Right lung (tissue), 5 donors: ENCODE results near the gene ENPP6. TPM values are rescaled to one million over a fixed set of nuclear protein-coding genes. Genes with fewer than 3 reads are reported as not detected.
"Not testable (repeated sequence)": the region's sequence is repeated elsewhere in the genome, so short reads cannot be mapped to it uniquely, and the experiment has no call there.

Experiments used
- DNase-seq, 2 donors: peaks; one replicate each; pipeline ENCODE4 v3.0.0-alpha.2; 2013
- polyA plus RNA-seq, 5 donors: library from polyadenylated mRNA; unstranded; fragments of 120-200 nt; gene quantifications; one replicate each; pipeline versions ENCODE4 v1.2.1 to v1.2.3, GENCODE V29; 2013; ENCODE audit warnings: inconsistent platforms in 1 of 5, low replicate concordance in 1 of 5; ENCODE audit not compliant: insufficient read length in 5 of 5, insufficient read depth in 1 of 5

ENPP6 gene
- polyA plus RNA-seq, 5 donors, result 0.21 to 1.00 (median 0.31) TPM

GRCh38 chr4:184237612-184238011, 19.9 kb upstream of the ENPP6 start:
- no peak for DNase-seq

DNA sequence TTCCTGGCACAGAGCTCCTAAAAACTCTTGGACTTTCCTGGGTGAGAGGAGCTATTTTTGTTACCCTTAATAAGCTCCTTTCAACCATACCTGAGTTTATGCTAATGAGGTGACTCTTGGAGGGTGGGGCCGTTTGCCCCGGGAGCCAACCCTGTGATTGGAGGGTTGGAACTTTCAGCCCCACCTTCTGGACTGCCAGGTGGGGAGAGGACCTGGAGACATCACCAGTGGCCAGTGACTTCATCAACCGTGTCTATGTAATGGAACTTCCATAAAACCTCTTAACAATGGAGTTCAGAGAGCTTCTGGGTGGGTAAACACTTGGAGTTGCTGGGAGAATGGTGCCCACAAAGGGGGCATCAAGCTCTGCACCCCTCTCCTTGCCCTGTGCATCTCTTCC, 17.9 kb upstream of the ENPP6 start:
- no peak for DNase-seq

DNA sequence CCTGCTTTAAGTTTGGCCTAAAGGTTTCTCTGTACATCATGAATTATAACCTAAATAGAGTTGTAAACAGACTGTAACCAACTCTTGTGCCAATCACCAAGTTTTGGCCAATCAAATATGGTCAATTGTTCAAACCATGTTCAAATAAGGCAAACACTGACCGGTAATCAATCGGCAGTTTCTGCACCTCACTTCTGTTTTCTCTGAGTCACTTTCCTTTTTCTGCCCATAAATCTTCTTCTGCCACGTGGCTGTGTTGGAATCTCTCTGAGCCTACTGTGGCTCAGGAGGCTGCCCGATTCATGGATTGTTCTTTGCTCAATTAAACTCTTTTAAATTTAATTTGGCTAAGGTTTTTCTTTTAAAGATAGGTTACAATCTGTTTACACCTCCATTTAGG, 16.5 kb upstream of the ENPP6 start:
- no peak for DNase-seq

GRCh38 chr4:184232975-184233374, 15.3 kb upstream of the ENPP6 start:
- DNase-seq, result no peak

GRCh38 chr4:184232202-184232601, 14.5 kb upstream of the ENPP6 start:
- DNase-seq, result no peak

- no peak for DNase-seq
These were observed 13.9 kb upstream of the ENPP6 start for GRCh38 chr4:184231573-184231972.

DNA sequence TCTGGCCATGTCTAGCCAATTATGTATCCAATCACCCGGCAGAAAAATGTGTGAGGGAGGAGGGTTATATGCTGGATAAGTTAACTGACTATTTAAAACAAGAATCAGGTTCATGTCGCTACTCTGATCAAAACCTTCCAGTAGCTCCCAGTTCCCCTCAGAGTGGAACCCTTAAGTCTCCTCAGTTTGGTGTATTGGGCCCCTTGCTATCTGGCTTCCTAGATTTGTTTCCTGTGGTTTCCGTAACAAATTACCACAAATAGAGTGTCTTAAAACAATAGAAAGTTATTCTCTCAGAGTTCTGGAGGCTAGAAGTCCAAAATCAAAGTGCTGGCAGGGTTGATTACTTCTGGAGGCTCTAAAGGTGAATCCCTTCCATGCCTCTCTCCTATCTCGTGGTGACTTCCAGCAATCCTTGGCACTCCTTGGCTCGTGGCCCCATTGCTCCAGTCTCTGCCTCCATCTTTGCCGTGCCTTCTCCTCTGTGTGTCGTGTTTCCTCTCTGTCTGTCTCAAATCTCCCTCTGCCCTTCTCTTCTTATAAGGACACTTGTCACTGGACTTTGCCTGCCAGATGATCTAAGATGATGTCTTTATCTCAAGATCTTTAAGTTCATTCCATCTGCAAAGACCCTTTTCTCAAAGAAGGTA, 10.5 kb upstream of the ENPP6 start:
- DNase-seq, result no peak

- no peak for DNase-seq
These were observed 1.2 kb downstream of the ENPP6 start for GRCh38 chr4:184216515-184216914.

DNA sequence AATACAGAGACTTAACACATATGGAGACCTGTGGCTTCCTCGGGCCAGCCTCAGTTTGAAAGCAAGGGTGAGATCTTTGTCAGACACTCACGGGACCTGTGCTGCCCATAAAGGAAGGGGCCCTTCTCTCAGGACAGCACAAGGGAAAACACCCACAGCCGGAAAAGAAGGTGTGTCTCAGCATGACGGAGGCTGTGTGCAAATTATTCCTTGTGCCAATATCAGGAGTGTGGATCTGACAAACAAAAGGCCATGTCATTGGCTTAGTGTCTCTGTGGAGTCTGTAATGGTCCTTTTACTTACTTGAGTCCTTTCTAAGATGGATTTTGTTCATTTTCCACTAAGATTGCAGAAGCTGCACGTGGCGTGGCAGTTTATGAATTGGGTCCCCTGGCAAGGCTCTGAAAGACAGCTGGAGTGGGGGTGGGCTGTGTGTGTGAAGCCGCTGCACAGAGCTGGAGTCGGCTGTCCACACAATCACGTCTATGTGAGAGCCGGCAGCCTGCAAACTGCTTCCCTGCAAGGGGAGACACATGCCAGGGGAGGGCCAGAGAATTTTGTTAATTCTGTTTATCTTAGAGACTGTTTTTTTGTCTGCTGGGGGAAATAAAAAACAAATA, 1.9 kb downstream of the ENPP6 start:
- peak in 1 of 2 donors; percentile 24 for DNase-seq

DNA sequence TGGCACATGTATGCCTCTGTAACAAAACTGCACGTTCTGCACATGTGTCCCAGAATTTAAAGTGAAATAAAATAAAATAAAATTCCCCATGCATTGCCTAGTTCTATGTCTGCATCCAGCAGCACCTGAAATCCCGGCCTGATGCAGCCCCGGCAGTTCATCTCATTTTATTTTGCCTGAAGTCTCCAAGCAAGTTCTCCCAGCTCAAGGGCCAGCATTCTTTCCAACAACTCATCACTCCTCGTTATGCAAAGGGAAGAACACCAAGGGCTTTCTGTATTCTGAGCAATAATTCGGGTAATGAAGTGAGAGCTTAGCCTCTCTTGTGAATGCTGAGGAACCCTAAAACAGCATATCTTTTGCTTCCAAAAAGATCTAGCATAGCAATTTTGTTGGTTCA, 2.7 kb downstream of the ENPP6 start:
- DNase-seq, result no peak

- not testable (repeated sequence) for DNase-seq
These were observed 9.7 kb downstream of the ENPP6 start for GRCh38 chr4:184207734-184208607.

GRCh38 chr4:184205243-184205642, 12.4 kb downstream of the ENPP6 start:
- DNase-seq, result no peak

DNA sequence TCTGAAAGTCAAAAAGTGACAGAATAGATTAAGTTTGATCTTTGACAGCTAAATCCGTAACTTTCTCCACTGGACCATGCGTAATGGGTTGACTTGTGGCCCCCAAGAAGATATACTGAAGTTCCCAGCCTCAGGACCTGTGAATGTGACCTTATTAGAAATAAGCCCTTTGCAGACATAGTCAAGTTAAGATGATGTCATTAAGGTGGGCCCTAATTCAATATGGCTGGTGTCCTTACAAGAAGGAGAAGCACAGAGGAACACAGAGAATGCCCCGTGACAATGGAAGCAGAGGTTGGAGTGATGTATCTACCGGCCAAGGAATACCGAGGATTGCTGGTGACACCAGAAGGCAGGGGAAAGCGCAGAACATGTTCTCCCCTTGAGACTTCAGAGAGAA, 14.4 kb downstream of the ENPP6 start:
- no peak for DNase-seq

DNA sequence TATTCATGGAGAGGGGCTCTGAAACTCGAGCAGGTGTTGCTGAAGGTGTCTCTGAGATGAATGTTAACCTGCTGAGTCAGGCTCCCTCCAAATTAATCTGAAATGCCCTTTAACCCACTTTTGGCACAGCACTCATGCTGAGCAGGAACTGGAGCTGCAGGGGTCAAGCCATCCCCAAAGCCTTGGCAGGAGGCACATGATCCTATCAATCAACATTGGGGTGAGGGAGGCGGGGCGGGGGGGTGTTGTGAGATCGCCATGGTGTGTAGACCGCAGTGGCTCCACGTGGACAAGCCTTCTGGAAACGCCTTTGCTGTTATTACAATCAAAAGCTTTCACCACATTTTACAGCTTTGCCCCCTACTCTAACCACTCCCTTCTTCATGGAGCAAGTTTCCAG, 16.5 kb downstream of the ENPP6 start:
- DNase-seq, result no peak

GRCh38 chr4:184200296-184200695, 17.4 kb downstream of the ENPP6 start:
- no peak for DNase-seq

DNA sequence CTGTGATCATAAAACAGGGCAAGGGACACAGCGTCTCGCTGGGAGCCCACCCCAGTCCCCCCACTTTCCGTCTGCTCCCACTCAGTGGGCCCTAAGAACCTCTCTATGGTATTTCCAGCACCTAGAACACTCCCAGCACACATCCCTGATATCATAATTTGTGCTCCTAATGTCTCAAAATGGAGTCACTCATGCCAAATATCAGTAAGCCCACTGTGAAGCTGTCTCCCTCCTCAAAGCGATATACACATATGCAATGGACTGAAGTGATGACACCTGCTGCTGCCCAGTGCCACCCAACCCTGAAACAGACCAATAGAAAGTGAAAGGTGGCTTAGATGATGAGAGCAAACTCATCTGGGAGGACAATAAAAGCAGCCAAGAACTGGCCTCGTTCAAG, 17.9 kb downstream of the ENPP6 start:
- no peak for DNase-seq

- DNase-seq, result no peak
These were observed 19.5 kb downstream of the ENPP6 start for GRCh38 chr4:184198190-184198589.

DNA sequence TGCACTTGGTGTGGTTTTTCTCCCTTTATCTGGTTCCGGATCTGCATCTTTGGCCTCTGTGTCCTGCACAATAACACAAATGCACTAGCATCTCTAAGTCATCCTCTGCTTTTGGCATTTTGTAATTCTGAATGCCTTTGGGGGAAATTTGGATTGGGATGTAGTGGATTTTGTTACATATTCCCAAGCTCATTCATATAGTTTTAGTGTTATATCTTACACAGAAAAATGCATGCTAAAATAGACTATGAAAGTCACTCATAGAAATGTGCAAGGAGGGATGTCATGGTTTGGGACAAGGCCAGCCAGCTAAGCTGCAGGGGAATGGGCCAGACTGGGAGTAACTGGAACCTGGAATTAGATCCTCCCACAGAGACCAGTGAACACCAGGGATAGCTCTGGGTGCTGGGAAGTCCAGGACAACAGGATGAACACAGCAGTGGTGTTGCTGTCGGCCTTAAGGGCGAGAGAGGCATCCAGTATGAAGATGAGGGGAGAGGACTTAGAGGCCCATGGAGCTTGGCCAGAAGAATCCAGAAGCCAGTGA, 20.1 kb downstream of the ENPP6 start:
- no peak for DNase-seq

DNA sequence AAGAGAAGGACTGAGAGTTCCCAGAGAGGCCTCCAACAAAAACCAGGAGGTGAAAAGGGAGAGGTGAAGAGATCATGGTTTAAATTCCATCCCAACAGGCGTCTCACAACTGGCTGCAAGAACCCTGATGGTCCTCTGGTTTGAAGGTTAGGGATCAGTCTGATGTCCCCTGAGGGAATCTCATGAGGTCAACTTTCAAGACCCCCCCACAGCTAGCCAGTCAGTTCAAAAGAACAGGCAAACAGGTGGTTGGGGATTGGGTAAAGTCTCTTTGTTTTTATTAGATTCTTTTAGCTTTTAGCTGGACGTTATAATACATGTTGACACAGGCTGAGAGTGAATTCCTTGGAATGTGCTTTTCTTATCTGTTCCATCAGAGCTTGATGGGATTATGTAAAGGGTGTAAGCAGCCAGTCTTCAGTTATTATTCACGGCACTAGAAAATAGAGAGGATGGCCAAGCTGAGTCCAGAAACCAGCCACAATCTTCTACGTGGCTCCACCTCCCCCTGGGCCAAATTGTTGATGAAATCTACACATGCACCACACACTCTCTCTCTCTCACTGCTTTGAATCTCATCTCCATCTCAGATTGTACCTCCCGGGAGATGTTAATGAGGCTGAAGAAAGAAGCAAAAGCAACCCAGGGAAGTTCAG, 20.8 kb downstream of the ENPP6 start:
- DNase-seq, result no peak

GRCh38 chr4:184193556-184194525, 23.8 kb downstream of the ENPP6 start:
- no peak for DNase-seq

GRCh38 chr4:184192933-184193332, 24.7 kb downstream of the ENPP6 start:
- no peak for DNase-seq
